IMR-90 (cell line): ENCODE results near the gene MED12L. TPM values are rescaled to one million over a fixed set of nuclear protein-coding genes. Genes with fewer than 3 reads are reported as not detected.

Source experiments
- ATAC-seq: fragments of 200-7000 bp; cut with Tn5 transposase; 2 replicates; pipeline ENCODE4 v1.9.1; 2020; ENCODE audit warnings: low read depth, mild to moderate bottlenecking, moderate library complexity
- BruUV-seq: library from RNA; stranded (reverse); fragments of 400-500 nt; replicated peaks from 2 replicates; lab custom pipeline; 2021; lab: Mats Ljungman, UMichigan
- CTCF ChIA-PET: fragments of 300-600 bp; formaldehyde crosslinking; extraction: SDS; loops from one replicate; lab custom pipeline; 2021; ENCODE audit warnings: antibody characterized with exemption; lab: Yijun Ruan, JAX
- POLR2A ChIA-PET: fragments of 300-600 bp; sonication (Branson Sonifier 250); formaldehyde crosslinking; loops from one replicate; lab custom pipeline; 2022; ENCODE audit warnings: antibody characterized with exemption; ENCODE audit not compliant: unreplicated experiment; lab: Charles Lee
- DNase-seq: peaks from one replicate; pipeline ENCODE4 v3.0.0; 2013
- H2AFZ ChIP-seq: replicated peaks from 2 replicates; pipeline ENCODE3; 2013; ENCODE audit warnings: low read length, mild to moderate bottlenecking; ENCODE audit not compliant: poor library complexity
- H2AK5ac ChIP-seq: 2 replicates; pipeline ENCODE4 v1.6.1; 2013; ENCODE audit warnings: low read depth, low read length, inconsistent platforms
- H2AK9ac ChIP-seq: replicated peaks from 2 replicates; pipeline ENCODE3; 2013; ENCODE audit warnings: mild to moderate bottlenecking, low read depth, low read length, moderate library complexity; ENCODE audit not compliant: poor library complexity
- H2BK120ac ChIP-seq: 2 replicates; pipeline ENCODE4 v1.6.1; 2013; ENCODE audit warnings: low read depth, low read length, inconsistent platforms
- H2BK15ac ChIP-seq: 3 replicates; pipeline ENCODE4 v1.6.1; 2013; ENCODE audit warnings: low read depth, low read length, inconsistent platforms
- H2BK20ac ChIP-seq: 2 replicates; pipeline ENCODE4 v1.6.1; 2013; ENCODE audit warnings: low read depth, mild to moderate bottlenecking, inconsistent platforms, low read length, moderate library complexity
- H2BK5ac ChIP-seq: 2 replicates; pipeline ENCODE4 v1.6.1; 2013; ENCODE audit warnings: mild to moderate bottlenecking, low read depth, low read length, inconsistent platforms; ENCODE audit not compliant: poor library complexity, severe bottlenecking
- H3K14ac ChIP-seq: replicated peaks from 2 replicates; pipeline ENCODE4 v1.6.1; 2013; ENCODE audit warnings: low read depth, low read length, inconsistent platforms
- H3K18ac ChIP-seq: 2 replicates; pipeline ENCODE4 v1.6.1; 2013; ENCODE audit warnings: low read depth, low read length, control low read depth
- H3K23ac ChIP-seq: 2 replicates; pipeline ENCODE4 v1.6.1; 2013; ENCODE audit warnings: low read depth, low read length, inconsistent platforms
- H3K27ac ChIP-seq: 2 replicates; pipeline ENCODE4 v1.5.1; 2013; ENCODE audit warnings: mild to moderate bottlenecking, control low read depth, low read length; ENCODE audit not compliant: insufficient read depth
- H3K27me3 ChIP-seq: 2 replicates; pipeline ENCODE4 v1.6.1; 2013; ENCODE audit warnings: low read length; ENCODE audit not compliant: control insufficient read depth, insufficient read depth
- H3K36me3 ChIP-seq: 2 replicates; pipeline ENCODE4 v1.6.1; 2013; ENCODE audit warnings: low read length, mixed read lengths; ENCODE audit not compliant: control insufficient read depth, insufficient read depth
- H3K4ac ChIP-seq: 2 replicates; pipeline ENCODE4 v1.6.1; 2013; ENCODE audit warnings: low read depth, low read length, inconsistent platforms
- H3K4me1 ChIP-seq: 2 replicates; pipeline ENCODE4 v1.6.1; 2013; ENCODE audit warnings: low read length, mixed read lengths; ENCODE audit not compliant: control insufficient read depth, insufficient read depth
- H3K4me2 ChIP-seq: 2 replicates; pipeline ENCODE4 v1.6.1; 2013; ENCODE audit warnings: low read depth, mild to moderate bottlenecking, control low read depth, low read length, moderate library complexity
- H3K4me3 ChIP-seq: 2 replicates; pipeline ENCODE4 v1.5.1; 2013; ENCODE audit warnings: low read depth, mild to moderate bottlenecking, control low read depth, low read length, moderate library complexity; ENCODE audit not compliant: insufficient read depth
- H3K56ac ChIP-seq: 2 replicates; pipeline ENCODE4 v1.6.1; 2013; ENCODE audit warnings: low read length, inconsistent platforms; ENCODE audit not compliant: insufficient read depth; ENCODE audit errors: extremely low read depth
- H3K79me1 ChIP-seq, 2 experiments: 2 replicates each; pipeline ENCODE4 v1.6.1; 2013; ENCODE audit warnings: low read length in 2 of 2, inconsistent platforms in 1 of 2, low read depth in 1 of 2
- H3K9ac ChIP-seq: 2 replicates; pipeline ENCODE4 v1.6.1; 2013; ENCODE audit warnings: low read depth, low read length, control low read depth
- H3K9me1 ChIP-seq: 2 replicates; pipeline ENCODE4 v1.6.1; 2013; ENCODE audit warnings: low read length, inconsistent platforms; ENCODE audit not compliant: insufficient read depth
- H3K9me3 ChIP-seq: 2 replicates; pipeline ENCODE4 v1.6.1; 2013; ENCODE audit warnings: low read length; ENCODE audit not compliant: control insufficient read depth, insufficient read depth
- H4K20me1 ChIP-seq: 2 replicates; pipeline ENCODE4 v1.6.1; 2013; ENCODE audit warnings: low read length, inconsistent platforms; ENCODE audit not compliant: insufficient read depth
- H4K5ac ChIP-seq: 2 replicates; pipeline ENCODE4 v1.6.1; 2013; ENCODE audit warnings: mild to moderate bottlenecking, low read depth, low read length, control low read depth
- H4K8ac ChIP-seq, 2 experiments: 2 replicates each; pipeline ENCODE4 v1.6.1; 2013; ENCODE audit warnings: low read depth in 2 of 2, low read length in 2 of 2, control low read depth in 1 of 2, inconsistent platforms in 1 of 2
- H4K91ac ChIP-seq: 2 replicates; pipeline ENCODE4 v1.6.1; 2013; ENCODE audit warnings: low read depth, low read length, inconsistent platforms; ENCODE audit not compliant: insufficient read depth
- CEBPB ChIP-seq: IDR thresholded peaks from 2 replicates; pipeline ENCODE4 v1.6.1; 2012; ENCODE audit warnings: low read depth, low read length, improper control_type of control experiment
- FOS ChIP-seq: fragments of 150-350 bp; IDR thresholded peaks from 2 replicates; pipeline ENCODE4 v1.6.1; 2016; ENCODE audit warnings: low read depth, low read length
- RCOR1 ChIP-seq: IDR thresholded peaks from 2 replicates; pipeline ENCODE4 v1.6.1; 2012; ENCODE audit warnings: mild to moderate bottlenecking, low read length, improper control_type of control experiment; ENCODE audit not compliant: insufficient replicate concordance
- USF2 ChIP-seq: fragments of 150-350 bp; IDR thresholded peaks from 2 replicates; pipeline ENCODE4 v1.6.1; 2017; ENCODE audit warnings: mild to moderate bottlenecking, antibody characterized with exemption, low read length, low read depth
- WGBS, 2 experiments: methylation state at CpG; one replicate each; pipeline versions ENCODE4 v1.1.5 to v1.1.7; 2013; ENCODE audit warnings: missing lambda C conversion rate in 2 of 2; ENCODE audit not compliant: insufficient read length in 1 of 2; ENCODE audit errors: extremely low coverage in 2 of 2; 5-methylcytosine and 5-hydroxymethylcytosine counted together
- dilution Hi-C: fragments of 300-500 bp; cut with HindIII; formaldehyde crosslinking; loops from one replicate; pipeline ENCODE4 v1.14.3; 2018; ENCODE audit warnings: low sequenced_read_pairs; ENCODE audit not compliant: unreplicated experiment
- in situ Hi-C: fragments of 300-500 bp; cut with MboI; formaldehyde crosslinking; loops from 3 replicates; pipeline ENCODE4 v1.14.3; 2019; ENCODE audit warnings: low sequenced_read_pairs, inconsistent platforms, mixed read lengths
- intact Hi-C: fragments of 100-400 bp; cut with micrococcal nuclease; formaldehyde crosslinking; loops from 2 replicates; pipeline ENCODE4 v1.10.0; 2022
- polyA plus RNA-seq, 3 experiments: library from polyadenylated mRNA; depleted of rRNA; stranded (reverse); fragments of >200 nt; gene quantifications; 2 replicates each; pipeline ENCODE4 v1.2.3, GENCODE V29; 2012; ENCODE audit warnings: low replicate concordance in 1 of 3
- total RNA-seq: library from RNA; depleted of rRNA; stranded (reverse); fragments of >200 nt; gene quantifications from 2 replicates; pipeline ENCODE4 v1.2.3, GENCODE V29; 2012

MED12L gene
- total and polyA plus RNA-seq, 2 of the 4 experiments (the other 2 are of a cell fraction) = 0.05 to 0.18 TPM

DNA sequence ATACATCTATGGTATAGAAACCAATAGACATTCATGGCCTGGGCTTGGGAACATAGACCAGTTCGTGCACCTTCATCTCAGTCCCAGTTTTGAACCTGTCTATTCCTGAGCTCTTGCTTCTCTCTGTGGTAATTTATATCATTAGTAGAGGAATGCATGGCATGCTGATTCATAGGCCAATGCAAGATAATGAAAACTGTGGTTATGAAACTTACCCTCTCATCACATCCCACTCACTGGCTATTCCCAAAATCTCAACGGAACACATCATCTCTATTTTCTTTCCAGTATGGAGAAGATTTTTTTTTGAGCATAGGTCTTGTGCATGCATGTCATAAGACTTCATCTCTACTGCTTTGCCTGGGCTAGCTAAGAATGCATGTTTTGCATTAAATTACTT lies 317.8 kb downstream of the MED12L start:
- Histone ChIP-seq H3K36me3 (no peaks in the 10 kb centered on the region), H3K4ac (no peak overlapping the region), H4K91ac (no peak overlapping the region), H3K9ac (no peak overlapping the region), H2BK20ac (no peak overlapping the region), H2AK5ac (no peak overlapping the region), H3K79me1 (no peaks in the 10 kb centered on the region), H3K4me2 (peak overlapping the region; percentile 48; the same call in 1 of the 2 replicates), H3K4me3 (no peak overlapping the region), H2BK120ac (peak overlapping the region; percentile 30; the same call in 1 of the 2 replicates), H4K5ac (no peak overlapping the region), H3K9me3 (no peaks in the 10 kb centered on the region), H3K56ac (no peak overlapping the region), H3K18ac (no peak overlapping the region), H2BK15ac (no peak overlapping the region), H3K23ac (no peak overlapping the region), H2AFZ (no peak overlapping the region), H3K9me1 (no peaks in the 10 kb centered on the region), H4K8ac (no peak overlapping the region; a peak in 1 of 4 replicates), H3K27ac (no peak overlapping the region), H2AK9ac (no peak overlapping the region), H4K20me1 (no peaks in the 10 kb centered on the region), H3K27me3 (no peaks in the 10 kb centered on the region), H3K4me1 (peaks cover 2% of the 10 kb centered on the region), H2BK5ac (no peak overlapping the region), H3K14ac (no peak overlapping the region)
- POLR2A ChIA-PET = no interaction called here
- ATAC-seq = peak; percentile 89
- dilution Hi-C loops (no loop called here), in situ Hi-C loops (no loop called here), intact Hi-C loops (no loop called here)
- TF ChIP-seq CEBPB (peak; percentile 76), RCOR1 (peak; percentile 64), FOS (0 out of 2 replicates have a peak, but pooled peaks have one; percentile 21), USF2 (no peak)
- WGBS, 2 experiments = no CpG with 5 or more reads among the region's 2 CpGs
- CTCF ChIA-PET = interaction anchor here (0.7 kb wide), 1 partner anchor 9 kb away, joined by 4 read pairs; no protein-coding TSS in a partner anchor
- DNase-seq = peak; percentile 87
- no TSS peak for BruUV-seq
